A549 (cell line): ENCODE data around the gene XRCC2.

Source experiments
- BCL3 ChIP-seq: fragments of >200 bp; sonication (Bioruptor Twin); formaldehyde crosslinking; IDR thresholded peaks from 3 replicates; pipeline ENCODE4 v1.6.1; 2016
- CBX8 ChIP-seq: fragments of 200-600 bp; sonication (generic); IDR thresholded peaks from 2 replicates; pipeline ENCODE4 v1.6.1; 2016
- CTCF ChIP-seq: fragments of >200 bp; sonication (Bioruptor Twin); formaldehyde crosslinking; IDR thresholded peaks from 3 replicates; pipeline ENCODE4 v1.5.1; 2016
- NPAS2 ChIP-seq: fragments of 250-450 bp; sonication (Bioruptor Pico); IDR thresholded peaks from 2 replicates; pipeline ENCODE4 v1.8.0; 2022; ENCODE audit warnings: mild to moderate bottlenecking, moderate library complexity, borderline replicate concordance
- POLR2A ChIP-seq: IDR thresholded peaks from 2 replicates; pipeline ENCODE4 v1.6.1; 2012; ENCODE audit warnings: mild to moderate bottlenecking, low read length
- RAD21 ChIP-seq, 2 experiments: fragments of >200 bp in 1 of 2; sonication (Bioruptor Twin) in 1 of 2; formaldehyde crosslinking in 1 of 2; IDR thresholded peaks in 1 of 2; conservative IDR thresholded peaks in 1 of 2; 2 replicates in 1 of 2; 3 replicates in 1 of 2; pipeline ENCODE4 v1.6.1; 2012 to 2018; ENCODE audit warnings: inconsistent platforms in 1 of 2
- ZC3H11A ChIP-seq: fragments of 450-650 bp; IDR thresholded peaks from 2 replicates; pipeline ENCODE4 v1.6.1; 2014; ENCODE audit warnings: antibody characterized with exemption, mild to moderate bottlenecking
- TF ChIP-seq, protein P1 (sequence below): IDR thresholded peaks from 2 replicates; pipeline ENCODE4 v1.6.1; 2012

DNA sequence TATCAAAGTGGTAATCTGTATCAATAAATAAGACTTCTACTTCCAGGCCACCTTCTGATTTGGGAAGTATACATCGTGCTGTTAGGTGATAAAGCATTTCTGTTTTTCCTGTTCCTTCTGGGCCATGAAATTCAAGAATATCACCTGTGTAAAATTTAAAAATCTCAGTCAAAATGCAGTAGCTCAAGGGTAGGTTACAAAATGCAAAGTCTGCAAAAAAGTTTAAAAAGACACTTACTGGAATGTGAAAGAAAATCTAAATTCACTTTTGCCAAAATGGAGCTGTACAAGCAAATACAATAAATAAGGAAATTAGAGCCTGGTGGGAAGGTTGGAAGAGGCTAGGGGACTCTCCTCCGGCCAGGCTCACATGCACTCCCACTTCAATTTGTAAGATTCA, 26.7 kb downstream of the XRCC2 start:
- TF ChIP-seq CTCF (no peak), BCL3 (no peak), RAD21 (conservative IDR thresholded peaks at IDR 0.05 in 1 of 2, IDR thresholded peaks at IDR 0.05 in 1 of 2) (no peak), NPAS2 (CRISPR knock-in tag) (no peak), CBX8 (no peak), POLR2A (no peak), ZC3H11A (no peak)
- TF ChIP-seq, protein P1, sequence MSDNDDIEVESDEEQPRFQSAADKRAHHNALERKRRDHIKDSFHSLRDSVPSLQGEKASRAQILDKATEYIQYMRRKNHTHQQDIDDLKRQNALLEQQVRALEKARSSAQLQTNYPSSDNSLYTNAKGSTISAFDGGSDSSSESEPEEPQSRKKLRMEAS, result no peak
